ENCODE measurements around the gene BBOF1. TPM values are rescaled to one million over a fixed set of nuclear protein-coding genes. Genes with fewer than 3 reads are reported as not detected.

BBOF1 gene
- total RNA-seq, 4 donors from 2014 or later: 3.7 to 22.8 (median 6.2) TPM

DNA sequence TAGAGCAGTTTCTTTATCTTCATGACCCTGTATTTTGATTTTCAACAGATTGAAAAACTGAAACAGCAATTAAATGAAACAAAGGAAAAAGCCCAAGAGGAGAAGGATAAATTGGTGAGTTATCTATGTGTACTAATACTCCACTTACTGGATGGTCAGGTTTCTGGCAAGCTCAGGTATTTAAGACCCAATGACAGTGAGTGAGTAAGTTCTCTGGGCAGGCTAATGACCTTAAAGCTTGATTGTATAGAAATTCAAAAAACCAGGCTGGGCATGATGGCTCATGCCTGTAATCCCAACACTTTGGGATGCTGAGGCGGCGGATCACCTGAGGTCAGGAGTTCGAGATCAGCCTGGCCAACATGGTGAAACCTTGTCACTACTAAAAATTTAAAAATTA, 10.0 kb downstream of the BBOF1 start:
- TF ChIP-seq, protein P1, sequence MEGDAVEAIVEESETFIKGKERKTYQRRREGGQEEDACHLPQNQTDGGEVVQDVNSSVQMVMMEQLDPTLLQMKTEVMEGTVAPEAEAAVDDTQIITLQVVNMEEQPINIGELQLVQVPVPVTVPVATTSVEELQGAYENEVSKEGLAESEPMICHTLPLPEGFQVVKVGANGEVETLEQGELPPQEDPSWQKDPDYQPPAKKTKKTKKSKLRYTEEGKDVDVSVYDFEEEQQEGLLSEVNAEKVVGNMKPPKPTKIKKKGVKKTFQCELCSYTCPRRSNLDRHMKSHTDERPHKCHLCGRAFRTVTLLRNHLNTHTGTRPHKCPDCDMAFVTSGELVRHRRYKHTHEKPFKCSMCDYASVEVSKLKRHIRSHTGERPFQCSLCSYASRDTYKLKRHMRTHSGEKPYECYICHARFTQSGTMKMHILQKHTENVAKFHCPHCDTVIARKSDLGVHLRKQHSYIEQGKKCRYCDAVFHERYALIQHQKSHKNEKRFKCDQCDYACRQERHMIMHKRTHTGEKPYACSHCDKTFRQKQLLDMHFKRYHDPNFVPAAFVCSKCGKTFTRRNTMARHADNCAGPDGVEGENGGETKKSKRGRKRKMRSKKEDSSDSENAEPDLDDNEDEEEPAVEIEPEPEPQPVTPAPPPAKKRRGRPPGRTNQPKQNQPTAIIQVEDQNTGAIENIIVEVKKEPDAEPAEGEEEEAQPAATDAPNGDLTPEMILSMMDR (IDR thresholded peaks at IDR 0.05): no peak
- no peak for TF ChIP-seq EP300 (IDR thresholded peaks at IDR 0.05)
- TF ChIP-seq POLR2A (IDR thresholded peaks at IDR 0.05): no peak
- H3K36me3 ChIP-seq: peaks cover 0 to 25% (median 0%) of the 10 kb centered on the region in 3 donors
- no peak overlapping the region for H3K4me3 ChIP-seq
- 97 to 98% methylated on average over 3 of the region's 3 CpGs for WGBS, 2 donors
- no peaks in the 10 kb centered on the region for H3K27me3 ChIP-seq
- DNase-seq (ENCODE audit: low spot score in 2 of 2): no peak
- no peak overlapping the region for H3K27ac ChIP-seq
- no peaks in the 10 kb centered on the region for H3K9me3 ChIP-seq
- no peaks in the 10 kb centered on the region for H3K4me1 ChIP-seq

DNA sequence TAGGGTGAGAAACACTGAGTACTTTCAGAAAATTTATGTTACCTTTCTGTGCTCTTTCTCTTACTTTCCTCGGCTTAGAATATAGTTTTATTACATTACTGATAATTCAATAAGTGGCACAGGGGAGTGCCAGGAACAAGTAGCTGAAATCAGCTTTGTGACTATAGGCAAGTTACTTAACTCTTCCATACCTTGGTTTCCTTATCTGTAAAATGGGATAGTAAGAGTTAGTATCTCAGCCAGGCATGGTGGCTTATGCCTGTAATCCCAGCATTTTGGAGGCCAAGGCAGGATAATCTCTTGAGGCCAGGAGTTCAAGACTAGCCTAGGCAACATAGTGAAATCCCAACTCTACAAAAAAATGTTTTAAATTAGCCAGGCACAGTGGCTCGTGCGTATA, 15.4 kb downstream of the BBOF1 start:
- TF ChIP-seq, protein P1 (IDR thresholded peaks at IDR 0.05): no peak
- no peak for TF ChIP-seq POLR2A (IDR thresholded peaks at IDR 0.05)
- TF ChIP-seq EP300 (IDR thresholded peaks at IDR 0.05): no peak
- Histone ChIP-seq H3K27me3 (no peaks in the 10 kb centered on the region), H3K9me3 (no peaks in the 10 kb centered on the region), H3K4me1 (no peaks in the 10 kb centered on the region), H3K36me3 (peaks cover 0 to 39% (median 0%) of the 10 kb centered on the region in 3 donors), H3K27ac (no peak overlapping the region), H3K4me3 (no peak overlapping the region)
- no peak for DNase-seq (ENCODE audit: low spot score in 2 of 2)
- WGBS, 2 donors: 83 to 89% methylated on average over 3 of the region's 3 CpGs

DNA sequence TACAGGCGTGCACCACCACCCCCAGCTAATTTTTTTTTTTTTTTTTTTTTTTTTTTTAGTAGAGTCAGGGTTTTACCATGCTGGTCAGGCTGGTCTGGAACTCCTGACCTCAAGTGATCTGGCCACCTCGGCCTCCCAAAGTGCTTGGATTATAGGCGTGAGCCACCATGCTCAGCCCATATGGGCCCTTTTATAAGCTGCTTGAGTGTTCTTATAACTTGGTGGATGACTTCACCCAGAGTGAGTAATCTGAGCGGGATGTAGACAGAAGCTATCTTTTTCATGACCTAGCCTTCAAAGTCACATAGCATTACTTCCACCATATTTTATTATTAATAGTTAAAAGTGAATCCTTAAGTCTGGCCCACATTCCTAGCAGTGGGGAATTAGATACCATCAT, 16.4 kb downstream of the BBOF1 start:
- no peak overlapping the region for H3K4me3 ChIP-seq
- no peaks in the 10 kb centered on the region for H3K4me1 ChIP-seq
- peaks cover 0 to 41% (median 0%) of the 10 kb centered on the region in 3 donors for H3K36me3 ChIP-seq
- DNase-seq (ENCODE audit: low spot score in 2 of 2): no peak
- TF ChIP-seq, protein P1 (IDR thresholded peaks at IDR 0.05): no peak
- TF ChIP-seq EP300 (IDR thresholded peaks at IDR 0.05): no peak
- TF ChIP-seq POLR2A (IDR thresholded peaks at IDR 0.05): no peak
- 82 to 96% methylated on average over 4 of the region's 4 CpGs for WGBS, 2 donors
- no peaks in the 10 kb centered on the region for H3K27me3 ChIP-seq
- no peak overlapping the region for H3K27ac ChIP-seq
- H3K9me3 ChIP-seq: no peaks in the 10 kb centered on the region

DNA sequence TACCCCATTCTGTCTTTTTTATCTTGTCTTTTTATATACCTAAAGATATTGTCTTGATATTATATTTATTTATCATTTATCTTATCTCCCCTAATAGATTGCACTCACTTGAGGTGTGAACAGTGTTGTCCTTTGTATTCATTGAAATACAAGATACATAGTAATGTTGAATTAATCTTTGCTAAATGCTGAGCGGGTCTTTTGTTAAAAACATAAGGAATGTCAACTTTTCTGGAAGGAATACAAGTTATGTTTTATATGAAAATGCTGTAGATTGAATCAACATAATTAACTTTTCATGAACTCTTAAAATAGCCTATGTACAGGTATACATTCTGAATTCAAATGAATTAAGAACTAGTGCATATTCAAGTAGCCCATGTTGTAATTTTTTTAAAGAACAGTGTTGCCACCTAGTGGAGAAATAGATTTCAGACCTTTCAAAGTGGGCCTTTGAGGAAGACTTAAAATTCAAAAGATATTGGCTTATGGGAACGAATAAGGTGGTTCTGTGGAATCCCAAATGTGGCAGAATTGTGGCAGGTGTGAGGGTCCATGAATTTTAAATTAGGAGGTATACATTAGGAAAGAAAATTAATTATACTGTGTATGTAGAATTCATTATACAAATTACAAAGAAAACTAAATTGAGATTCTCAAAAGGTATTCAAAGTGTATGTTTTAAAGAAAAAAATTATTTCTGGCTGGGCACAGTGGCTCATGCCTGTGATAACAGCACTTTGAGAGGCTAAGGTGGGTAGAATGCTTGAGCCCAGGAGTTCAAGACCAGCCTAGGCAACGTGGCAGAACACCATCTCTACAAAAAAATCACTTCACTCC, 19.1 kb downstream of the BBOF1 start:
- H3K4me1 ChIP-seq: no peaks in the 10 kb centered on the region
- WGBS, 2 donors: 65 to 66% methylated on average over 3 of the region's 3 CpGs
- peaks cover 0 to 49% (median 0%) of the 10 kb centered on the region in 3 donors for H3K36me3 ChIP-seq
- H3K27me3 ChIP-seq: no peaks in the 10 kb centered on the region
- H3K9me3 ChIP-seq: no peaks in the 10 kb centered on the region
- TF ChIP-seq, protein P1 (IDR thresholded peaks at IDR 0.05): peak; percentile 50 to 66 (median 59)
- TF ChIP-seq EP300 (IDR thresholded peaks at IDR 0.05) (no peak), POLR2A (IDR thresholded peaks at IDR 0.05) (no peak)
- H3K27ac ChIP-seq: no peak overlapping the region
- peak in 1 of 2 donors; percentile 20 for DNase-seq (ENCODE audit: low spot score in 2 of 2)
- H3K4me3 ChIP-seq: no peak overlapping the region

DNA sequence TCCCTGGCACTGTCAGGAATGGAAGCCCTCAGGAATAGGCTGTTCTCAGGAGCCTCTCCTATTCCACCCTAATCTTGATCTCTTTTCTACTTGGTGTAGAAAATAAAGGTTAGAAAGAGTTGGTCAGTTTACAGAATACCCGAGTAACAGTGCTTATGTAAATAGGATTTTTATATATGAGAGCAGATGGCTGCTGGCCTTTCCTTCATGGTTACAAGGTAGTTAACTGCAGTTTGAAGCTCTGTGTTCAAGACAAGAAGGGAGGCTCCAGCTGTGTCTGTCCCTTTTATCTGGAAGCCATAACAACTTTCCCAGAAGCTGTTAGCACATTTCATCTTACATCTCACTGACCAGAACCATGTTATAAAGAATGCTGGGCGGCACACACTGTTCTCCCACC, 23.1 kb downstream of the BBOF1 start:
- H3K9me3 ChIP-seq: no peaks in the 10 kb centered on the region
- WGBS, 2 donors: 53 to 81% methylated on average over 2 of the region's 2 CpGs
- no peak for DNase-seq (ENCODE audit: low spot score in 2 of 2)
- H3K4me1 ChIP-seq: no peaks in the 10 kb centered on the region
- TF ChIP-seq POLR2A (IDR thresholded peaks at IDR 0.05): no peak
- no peak overlapping the region for H3K27ac ChIP-seq
- H3K4me3 ChIP-seq: no peak overlapping the region
- H3K36me3 ChIP-seq: peaks cover 0 to 49% (median 0%) of the 10 kb centered on the region in 3 donors
- no peaks in the 10 kb centered on the region for H3K27me3 ChIP-seq

Measured in tibial nerve (tissue), 4 donors.